Activated CD8-positive, alpha-beta memory T cell treated with anti-CD3 and anti-CD28 coated beads, Interleukin-2, amount 50 U/mL, for 24 hours (primary cell): ENCODE measurements around the gene KRTAP10-5.
"Not testable (repeated sequence)": the region's sequence is repeated elsewhere in the genome, so short reads cannot be mapped to it uniquely, and the experiment has no call there.

Experiments used
- DNase-seq: peaks from one replicate; pipeline ENCODE4 v3.0.0-alpha.2; 2020; ENCODE audit errors: extremely low read depth

The KRTAP10-5 gene

GRCh38 chr21:44611551-44611950 lies 31.1 kb upstream of the KRTAP10-5 start:
- no peak for DNase-seq

- DNase-seq, result not testable (repeated sequence)
These were observed 29.9 kb upstream of the KRTAP10-5 start for GRCh38 chr21:44610157-44610843.

- DNase-seq, result no peak
These were observed 28.8 kb upstream of the KRTAP10-5 start for GRCh38 chr21:44609193-44609592.

- no peak for DNase-seq
These were observed 26.1 kb upstream of the KRTAP10-5 start for GRCh38 chr21:44606495-44606894.

- no peak for DNase-seq
These were observed 23.5 kb upstream of the KRTAP10-5 start for GRCh38 chr21:44603911-44604310.

- DNase-seq, result no peak
These were observed 22.9 kb upstream of the KRTAP10-5 start for GRCh38 chr21:44603109-44603875.

- no peak for DNase-seq
These were observed 22.1 kb upstream of the KRTAP10-5 start for GRCh38 chr21:44602463-44602850.

GRCh38 chr21:44601596-44602462 lies 21.4 kb upstream of the KRTAP10-5 start:
- no peak for DNase-seq

GRCh38 chr21:44601091-44601490 lies 20.7 kb upstream of the KRTAP10-5 start:
- DNase-seq, result not testable (repeated sequence)

GRCh38 chr21:44600118-44600978 lies 19.9 kb upstream of the KRTAP10-5 start, which contains the start of gene KRTAP10-7:
KRTAP10-7 (plus strand) TSS chr21:44600597; CDS start chr21:44600622, 25 bp downstream.
- DNase-seq, result not testable (repeated sequence)

GRCh38 chr21:44599264-44600029 lies 19.0 kb upstream of the KRTAP10-5 start:
- DNase-seq, result no peak

GRCh38 chr21:44598061-44598460 lies 17.7 kb upstream of the KRTAP10-5 start:
- no peak for DNase-seq

- DNase-seq, result no peak
These were observed 15.8 kb upstream of the KRTAP10-5 start for GRCh38 chr21:44596068-44596725.

- DNase-seq, result no peak
These were observed 15.1 kb upstream of the KRTAP10-5 start for GRCh38 chr21:44595524-44595923.

- DNase-seq, result no peak
These were observed 14.1 kb upstream of the KRTAP10-5 start for GRCh38 chr21:44594406-44594916.

- DNase-seq, result no peak
These were observed 13.4 kb upstream of the KRTAP10-5 start for GRCh38 chr21:44593598-44594405.

- DNase-seq, result no peak
These were observed 12.3 kb upstream of the KRTAP10-5 start, which contains the start of gene KRTAP10-6 for GRCh38 chr21:44592446-44593311. KRTAP10-6 (minus strand) TSS chr21:44592505; CDS start chr21:44592484, 21 bp downstream.

- DNase-seq, result not testable (repeated sequence)
These were observed 11.4 kb upstream of the KRTAP10-5 start for GRCh38 chr21:44591801-44592130.
